Hepatocyte (in vitro differentiated cells): ENCODE data around the gene ABO. TPM values are rescaled to one million over a fixed set of nuclear protein-coding genes. Genes with fewer than 3 reads are reported as not detected.

Experiments used
- DNase-seq: peaks from one replicate; pipeline ENCODE4 v3.0.0-alpha.2; 2016; ENCODE audit warnings: low spot score
- H2AFZ ChIP-seq: fragments of 200-600 bp; sonication (generic); 2 replicates; pipeline ENCODE4 v1.6.0; 2016; ENCODE audit warnings: antibody characterized with exemption, mild to moderate bottlenecking
- H3K27ac ChIP-seq: fragments of 200-600 bp; sonication (generic); 2 replicates; pipeline ENCODE4 v1.5.1; 2016; ENCODE audit warnings: mild to moderate bottlenecking
- H3K27me3 ChIP-seq: fragments of 200-600 bp; sonication (generic); 2 replicates; pipeline ENCODE4 v1.6.1; 2016
- H3K36me3 ChIP-seq: fragments of 200-600 bp; sonication (generic); replicated peaks from 2 replicates; pipeline ENCODE4 v1.5.1; 2016; ENCODE audit warnings: low read depth; ENCODE audit not compliant: insufficient read depth
- H3K4me1 ChIP-seq: fragments of 200-600 bp; sonication (generic); 2 replicates; pipeline ENCODE4 v1.5.1; 2016; ENCODE audit warnings: mild to moderate bottlenecking, moderate library complexity; ENCODE audit not compliant: insufficient read depth
- H3K4me2 ChIP-seq: fragments of 200-600 bp; sonication (generic); 2 replicates; pipeline ENCODE4 v1.6.0; 2016
- H3K4me3 ChIP-seq: fragments of 200-600 bp; sonication (generic); 2 replicates; pipeline ENCODE4 v1.5.1; 2016; ENCODE audit warnings: mild to moderate bottlenecking
- H3K79me2 ChIP-seq: fragments of 200-600 bp; sonication (generic); 2 replicates; pipeline ENCODE4 v1.6.0; 2017; ENCODE audit warnings: mild to moderate bottlenecking
- H3K9me2 ChIP-seq: fragments of 200-600 bp; sonication (generic); replicated peaks from 2 replicates; pipeline ENCODE4 v1.6.0; 2017; ENCODE audit warnings: mild to moderate bottlenecking; ENCODE audit not compliant: insufficient read depth
- H3K9me3 ChIP-seq: fragments of 200-600 bp; sonication (generic); 2 replicates; pipeline ENCODE4 v1.5.1; 2016; ENCODE audit warnings: low read depth, mild to moderate bottlenecking
- H4K20me1 ChIP-seq: fragments of 200-600 bp; sonication (generic); 2 replicates; pipeline ENCODE4 v1.6.0; 2016; ENCODE audit warnings: mild to moderate bottlenecking; ENCODE audit not compliant: insufficient read depth, poor library complexity, severe bottlenecking
- CTCF ChIP-seq: fragments of 200-600 bp; sonication (generic); IDR thresholded peaks from 2 replicates; pipeline ENCODE4 v1.5.1; 2016; ENCODE audit warnings: antibody characterized with exemption, mild to moderate bottlenecking; ENCODE audit not compliant: poor library complexity
- EZH2 ChIP-seq: fragments of 200-600 bp; sonication (generic); IDR thresholded peaks from 2 replicates; pipeline ENCODE4 v1.6.1; 2016; ENCODE audit warnings: antibody characterized with exemption, mild to moderate bottlenecking, borderline replicate concordance
- EZH2phosphoT487 ChIP-seq: fragments of 200-600 bp; sonication (generic); IDR thresholded peaks from one replicate; pipeline ENCODE4 v1.6.1; 2018; ENCODE audit warnings: antibody characterized with exemption, mild to moderate bottlenecking, low read depth, moderate library complexity; ENCODE audit not compliant: unreplicated experiment, severe bottlenecking
- WGBS: methylation state at CpG from one replicate; pipeline ENCODE4 v1.1.6; 2016; ENCODE audit warnings: low lambda C conversion rate; ENCODE audit errors: missing lambda C conversion rate; 5-methylcytosine and 5-hydroxymethylcytosine counted together
- polyA plus RNA-seq: library from polyadenylated mRNA; unstranded; fragments of >200 nt; fragmentation: Nextera tagmentation; extraction: Ambion mirVana; gene quantifications from 2 replicates; pipeline ENCODE4 v1.2.1, GENCODE V29; 2016
- total RNA-seq: library from RNA; depleted of rRNA; stranded (reverse); fragments of >200 nt; gene quantifications from 2 replicates; pipeline ENCODE4 v1.2.3, GENCODE V29; 2014

Gene ABO
- total and polyA plus RNA-seq, 2 experiments from 2014 or later = 4.8 to 15.7 TPM

GRCh38 chr9:133256686-133257091 is 18.3 kb downstream of the ABO start:
- DNase-seq = no peak
- Histone ChIP-seq H3K79me2 (no peaks in the 10 kb centered on the region), H2AFZ (no peak overlapping the region), H3K4me2 (no peak overlapping the region), H3K27me3 (no peaks in the 10 kb centered on the region), H3K4me1 (peaks cover 20% of the 10 kb centered on the region), H3K27ac (no peak overlapping the region), H3K4me3 (no peak overlapping the region), H3K36me3 (no peaks in the 10 kb centered on the region), H3K9me2 (no peaks in the 10 kb centered on the region), H3K9me3 (no peaks in the 10 kb centered on the region), H4K20me1 (no peaks in the 10 kb centered on the region)
- WGBS = 92% methylated on average over 10 of the region's 10 CpGs
- TF ChIP-seq CTCF = no peak

DNA sequence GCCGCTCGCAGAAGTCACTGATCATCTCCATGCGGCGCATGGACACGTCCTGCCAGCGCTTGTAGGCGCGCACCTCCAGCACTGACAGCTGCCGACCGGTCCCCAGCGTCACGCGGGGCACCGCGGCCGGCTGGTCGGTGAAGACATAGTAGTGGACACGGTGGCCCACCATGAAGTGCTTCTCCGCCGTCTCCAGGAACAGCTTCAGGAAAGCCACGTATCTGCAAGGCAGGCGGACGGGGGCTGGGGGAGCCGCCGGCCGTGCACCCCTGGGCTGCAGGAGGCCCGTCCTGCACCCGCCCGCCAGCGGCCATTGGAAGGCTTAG is 18.9 kb downstream of the ABO start:
- Histone ChIP-seq H4K20me1 (no peaks in the 10 kb centered on the region), H3K36me3 (no peaks in the 10 kb centered on the region), H3K79me2 (no peaks in the 10 kb centered on the region), H3K4me2 (no peak overlapping the region), H3K9me2 (no peaks in the 10 kb centered on the region), H3K4me1 (peaks cover 22% of the 10 kb centered on the region), H3K27me3 (no peaks in the 10 kb centered on the region), H3K9me3 (no peaks in the 10 kb centered on the region), H2AFZ (no peak overlapping the region), H3K4me3 (no peak overlapping the region), H3K27ac (no peak overlapping the region)
- TF ChIP-seq EZH2 = no peak
- TF ChIP-seq CTCF = no peak
- TF ChIP-seq EZH2phosphoT487 = no peak
- no peak for DNase-seq
- 98% methylated on average over 30 of the region's 30 CpGs for WGBS

- Histone ChIP-seq H3K9me3 (no peaks in the 10 kb centered on the region), H3K4me3 (no peak overlapping the region), H3K9me2 (no peaks in the 10 kb centered on the region), H3K27ac (no peak overlapping the region), H3K4me2 (no peak overlapping the region), H3K4me1 (peaks cover 27% of the 10 kb centered on the region), H3K27me3 (no peaks in the 10 kb centered on the region), H3K79me2 (no peaks in the 10 kb centered on the region), H4K20me1 (no peaks in the 10 kb centered on the region), H3K36me3 (no peaks in the 10 kb centered on the region), H2AFZ (no peak overlapping the region)
- TF ChIP-seq EZH2phosphoT487 = no peak
- no peak for TF ChIP-seq EZH2
- no peak for TF ChIP-seq CTCF
- 97% methylated on average over 18 of the region's 42 CpGs for WGBS
- no peak for DNase-seq
Observed at GRCh38 chr9:133255371-133256135, 19.4 kb downstream of the ABO start.

- Histone ChIP-seq H3K9me3 (no peaks in the 10 kb centered on the region), H2AFZ (no peak overlapping the region), H3K27ac (no peak overlapping the region), H3K4me3 (no peak overlapping the region), H3K27me3 (no peaks in the 10 kb centered on the region), H3K4me2 (no peak overlapping the region), H3K79me2 (no peaks in the 10 kb centered on the region), H3K4me1 (peaks cover 32% of the 10 kb centered on the region), H4K20me1 (no peaks in the 10 kb centered on the region), H3K36me3 (no peaks in the 10 kb centered on the region), H3K9me2 (no peaks in the 10 kb centered on the region)
- DNase-seq = no peak
- 87% methylated on average over 5 of the region's 5 CpGs for WGBS
- TF ChIP-seq EZH2 (no peak), EZH2phosphoT487 (no peak), CTCF (no peak)
Observed at GRCh38 chr9:133254471-133254870, 20.5 kb downstream of the ABO start.
